Subcutaneous adipose tissue (tissue), 4 donors: ENCODE results near the gene HESX1. TPM values are rescaled to one million over a fixed set of nuclear protein-coding genes. Genes with fewer than 3 reads are reported as not detected.

Experiments used
- total RNA-seq, 4 donors: library from RNA; depleted of rRNA; stranded (reverse); fragments of >200 nt; gene quantifications; one replicate each; pipeline ENCODE4 v1.1.0, GENCODE V29; 2016
- TF ChIP-seq, protein P1 (sequence below): fragments of 450-650 bp; IDR thresholded peaks from one replicate; pipeline ENCODE4 v1.5.1; 2016; ENCODE audit warnings: low read depth, mild to moderate bottlenecking, control low read depth, antibody characterized with exemption, moderate library complexity

Gene HESX1
- 1 to 10 TPM in 2 of 4 donors, not detected in 2; 1.4 to 4.3 TPM for total RNA-seq

DNA sequence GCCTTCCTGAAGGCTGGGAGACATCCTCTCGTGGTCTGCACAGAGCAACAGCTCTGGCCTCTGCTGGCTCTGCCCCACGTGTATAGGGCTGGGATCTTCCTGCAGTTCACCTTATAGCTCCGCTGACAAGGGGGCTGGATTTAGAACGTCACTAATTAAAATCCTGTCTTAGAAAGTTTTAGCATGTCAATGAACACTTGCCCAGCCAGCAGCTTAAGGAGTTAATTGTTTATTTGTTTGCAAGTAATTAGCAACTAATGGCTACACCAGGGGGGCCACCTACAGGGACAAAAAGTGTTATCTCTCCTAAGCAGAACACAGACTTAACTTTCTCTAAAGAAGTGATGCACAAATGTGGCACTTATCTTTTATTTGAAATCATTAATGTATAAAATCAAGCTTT is at the start of gene HESX1:
TSS of gene HESX1 (minus strand) at position 84 of the 403 bp plus-strand sequence. CDS start at position 24, 60 bp downstream.
- TF ChIP-seq, protein P1, sequence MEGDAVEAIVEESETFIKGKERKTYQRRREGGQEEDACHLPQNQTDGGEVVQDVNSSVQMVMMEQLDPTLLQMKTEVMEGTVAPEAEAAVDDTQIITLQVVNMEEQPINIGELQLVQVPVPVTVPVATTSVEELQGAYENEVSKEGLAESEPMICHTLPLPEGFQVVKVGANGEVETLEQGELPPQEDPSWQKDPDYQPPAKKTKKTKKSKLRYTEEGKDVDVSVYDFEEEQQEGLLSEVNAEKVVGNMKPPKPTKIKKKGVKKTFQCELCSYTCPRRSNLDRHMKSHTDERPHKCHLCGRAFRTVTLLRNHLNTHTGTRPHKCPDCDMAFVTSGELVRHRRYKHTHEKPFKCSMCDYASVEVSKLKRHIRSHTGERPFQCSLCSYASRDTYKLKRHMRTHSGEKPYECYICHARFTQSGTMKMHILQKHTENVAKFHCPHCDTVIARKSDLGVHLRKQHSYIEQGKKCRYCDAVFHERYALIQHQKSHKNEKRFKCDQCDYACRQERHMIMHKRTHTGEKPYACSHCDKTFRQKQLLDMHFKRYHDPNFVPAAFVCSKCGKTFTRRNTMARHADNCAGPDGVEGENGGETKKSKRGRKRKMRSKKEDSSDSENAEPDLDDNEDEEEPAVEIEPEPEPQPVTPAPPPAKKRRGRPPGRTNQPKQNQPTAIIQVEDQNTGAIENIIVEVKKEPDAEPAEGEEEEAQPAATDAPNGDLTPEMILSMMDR = no peak

DNA sequence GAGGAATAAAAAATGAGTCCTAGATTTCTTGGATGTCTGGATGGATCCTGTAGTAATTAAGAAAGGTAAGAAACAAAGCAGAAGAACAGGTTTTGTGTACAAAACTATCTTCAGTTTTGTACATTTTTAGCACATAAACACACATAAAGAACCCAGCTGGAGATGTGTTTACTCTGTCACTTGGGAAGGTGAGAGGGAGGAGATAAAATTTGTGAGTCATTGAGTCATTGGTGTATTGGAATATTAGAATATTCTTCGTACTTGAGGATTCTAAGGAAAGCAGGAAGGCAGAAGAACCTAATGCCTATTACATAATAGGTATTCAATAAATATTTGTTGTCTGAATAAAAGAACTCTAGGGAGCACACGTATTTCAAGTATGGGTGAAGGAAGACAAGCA is 45.2 kb upstream of the HESX1 start:
- TF ChIP-seq, protein P1 = no peak

DNA sequence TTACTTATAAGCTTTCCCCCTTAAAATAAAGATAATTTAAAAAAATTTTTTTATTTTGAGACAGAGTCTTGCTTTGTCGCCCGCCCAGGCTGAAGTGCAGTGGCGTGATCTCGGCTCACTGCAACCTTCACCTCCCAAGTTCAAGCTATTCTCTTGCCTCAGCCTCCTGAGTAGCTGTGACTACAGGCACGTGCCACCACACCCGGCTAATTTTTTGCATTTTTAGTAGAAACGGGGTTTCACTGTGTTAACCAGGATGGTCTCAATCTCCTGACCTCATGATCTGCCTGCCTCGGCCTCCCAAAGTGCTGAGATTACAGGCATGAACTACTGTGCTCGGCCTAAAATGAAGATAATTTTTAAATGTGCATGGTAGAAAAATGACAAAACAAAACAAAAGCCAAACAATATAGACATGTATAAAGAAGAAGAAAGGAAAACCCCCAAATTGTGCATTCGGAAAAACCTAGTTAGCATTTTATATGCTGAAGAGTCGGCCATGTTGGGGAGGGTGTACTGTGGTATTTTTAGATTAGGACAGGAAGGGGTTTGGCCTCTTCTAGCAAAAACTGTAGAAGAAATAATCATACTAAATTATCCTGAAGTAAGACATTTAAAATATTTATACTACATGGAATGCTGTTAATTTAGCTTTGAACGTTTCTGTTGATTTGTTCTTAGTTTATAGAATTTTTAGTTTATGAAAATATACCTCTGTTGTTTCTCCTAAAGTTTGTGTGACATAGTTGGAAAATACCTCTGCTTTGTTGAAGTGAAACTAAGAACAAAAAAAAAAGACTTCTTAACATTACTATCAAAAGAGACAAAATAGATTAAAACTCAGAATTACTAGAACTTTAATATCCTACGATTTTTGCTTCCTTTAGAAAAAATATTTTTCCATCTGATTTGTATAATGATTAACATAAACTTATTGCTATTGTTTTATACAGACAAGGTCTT is 35.1 kb upstream of the HESX1 start:
- TF ChIP-seq, protein P1 = no peak

DNA sequence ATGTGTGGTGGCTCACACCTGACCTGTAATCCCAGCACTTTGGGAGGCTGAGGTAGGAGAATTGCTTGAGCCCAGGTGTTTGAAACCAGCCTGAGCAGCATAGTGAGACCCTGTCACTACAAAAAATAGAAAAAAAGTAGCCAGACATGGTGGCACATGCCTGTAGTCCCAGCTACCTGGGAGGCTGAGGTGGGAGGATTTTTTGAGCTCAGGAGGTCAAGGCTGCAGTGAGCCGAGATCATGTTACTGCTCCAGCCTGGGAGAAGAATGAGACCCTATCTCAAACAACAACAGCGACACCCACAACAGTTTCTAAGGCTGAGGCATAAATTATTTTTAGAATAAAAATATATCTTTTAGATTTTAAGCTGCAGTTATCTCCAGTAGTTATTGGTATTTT is 34.0 kb upstream of the HESX1 start:
- TF ChIP-seq, protein P1 = no peak

DNA sequence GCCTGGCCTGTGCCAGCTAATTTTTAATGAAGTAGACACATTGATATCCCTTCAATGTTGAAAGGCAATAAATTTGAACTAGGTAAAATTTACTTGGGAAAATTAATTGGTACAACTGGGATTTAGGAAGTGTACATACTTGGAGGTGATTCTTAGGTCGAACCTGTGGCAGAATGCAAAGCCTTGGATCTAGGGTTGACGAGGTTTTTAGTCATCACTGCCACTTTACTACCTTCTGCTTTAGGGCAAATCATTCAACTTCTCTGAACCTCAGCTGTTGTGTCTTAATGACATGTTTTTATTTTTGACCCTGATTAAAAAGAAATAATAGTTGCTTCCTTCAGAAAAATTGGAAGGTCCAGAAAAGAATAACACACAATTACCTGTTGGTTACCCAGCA is 30.2 kb upstream of the HESX1 start:
- TF ChIP-seq, protein P1 = no peak

DNA sequence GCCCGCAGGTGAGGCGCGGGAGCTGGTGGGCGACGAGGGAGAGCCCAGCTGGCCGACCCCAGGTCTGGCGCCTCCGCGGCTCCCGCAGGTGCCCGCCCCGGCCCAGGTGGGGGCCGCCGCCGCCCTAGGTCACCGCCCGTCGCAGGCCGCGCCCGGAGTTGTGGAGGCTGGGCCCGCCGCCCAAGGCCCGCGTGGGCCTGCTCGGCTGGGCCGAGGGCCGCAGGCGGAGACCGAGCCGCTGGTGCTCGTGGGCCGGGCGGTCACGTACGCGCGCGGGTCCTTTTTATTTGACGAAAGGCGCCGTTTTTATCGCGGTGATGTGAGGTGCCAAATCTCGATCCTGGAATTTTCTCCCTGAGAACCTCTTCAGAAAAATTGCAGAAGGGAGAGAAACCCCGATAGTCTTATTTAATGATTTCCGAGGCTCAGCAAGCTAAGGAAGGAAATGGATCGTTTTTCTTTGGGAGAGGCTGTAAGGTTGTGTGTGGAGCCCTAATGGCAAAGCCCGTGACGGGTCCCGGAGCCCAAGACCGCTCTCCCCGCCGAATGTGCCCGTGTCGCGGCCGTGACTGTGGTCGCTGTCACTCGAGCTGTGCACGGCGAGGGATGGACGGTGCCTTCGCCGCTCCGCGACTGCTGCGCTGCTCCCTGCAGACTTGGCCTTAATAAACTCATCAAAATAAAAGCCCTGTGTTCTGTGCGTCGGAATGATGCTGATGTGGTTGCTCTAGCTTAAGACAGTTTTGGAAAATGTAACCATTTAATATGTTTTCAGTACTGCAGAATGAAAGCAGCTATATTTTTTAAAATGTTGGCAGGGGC is 28.4 kb upstream of the HESX1 start:
- TF ChIP-seq, protein P1 = no peak
